ENCODE results near the gene PRLR.

- TF ChIP-seq CTCF (IDR thresholded peaks at IDR 0.05) (no peak), POLR2AphosphoS5 (IDR thresholded peaks at IDR 0.05; ENCODE audit: insufficient read depth in 1 of 2, low read depth in 1 of 2) (no peak), POLR2A (IDR thresholded peaks at IDR 0.05) (no peak)
Measured at GRCh38 chr5:35069188-35069587, 161.1 kb downstream of the PRLR start.
